ENCODE results near the gene FAS. TPM values are rescaled to one million over a fixed set of nuclear protein-coding genes. Genes with fewer than 3 reads are reported as not detected.

The FAS gene
- total RNA-seq, 5 donors from 2014 or later (not counting 1 experiment from before 2014, with no cell fraction given): 18.4 to 32.6 (median 28.0) TPM

- Mint-ChIP-seq H3K4me1 (peaks cover 22 to 30% (median 24%) of the 10 kb centered on the region in 3 donors), H3K27ac (no peak overlapping the region), H3K27me3 (no peaks in the 10 kb centered on the region), H3K4me3 (no peak overlapping the region), H3K9me3 (no peaks in the 10 kb centered on the region), H3K36me3 (no peaks in the 10 kb centered on the region)
- Histone ChIP-seq H3K27ac (ENCODE audit: low read length) (no peak overlapping the region), H3K36me3 (ENCODE audit: control insufficient read depth in 2 of 2, extremely low read depth in 1 of 2, insufficient read depth in 1 of 2, low read length in 1 of 2) (no peaks in the 10 kb centered on the region), H3K9me3 (no peaks in the 10 kb centered on the region), H3K4me3 (ENCODE audit: control insufficient read depth in 1 of 2, extremely low read depth in 1 of 2, low read length in 1 of 2) (no peak overlapping the region), H3K27me3 (replicated peaks in 1 of 2; ENCODE audit: control insufficient read depth in 2 of 2, extremely low read depth in 1 of 2, insufficient read depth in 2 of 2, low read length in 1 of 2) (no peaks in the 10 kb centered on the region), H3K4me1 (ENCODE audit: control insufficient read depth in 1 of 2, extremely low read depth in 1 of 2, insufficient read depth in 2 of 2, low read length in 2 of 2) (peaks cover 3 to 16% of the 10 kb centered on the region in 2 experiments)
- POLR2A ChIA-PET: interaction anchor here in 1 of 2 donors (0.7 kb wide), 1 partner anchor 28 kb away, joined by 3 read pairs; no protein-coding TSS in a partner anchor
- no peak for ATAC-seq (replicated peaks in 1 of 4)
- no peak for DNase-seq
- 100% methylated on average over 1 of the region's 3 CpGs for WGBS (ENCODE audit: insufficient coverage)
- CTCF ChIA-PET: interaction anchor here in 1 of 2 donors (0.6 to 0.8 kb wide), 3 partner anchors 11 to 31 kb away, joined by 3 to 5 read pairs (median 3); no protein-coding TSS in a partner anchor
Observed at GRCh38 chr10:88964869-88965415, 25.7 kb upstream of the FAS start.

DNA sequence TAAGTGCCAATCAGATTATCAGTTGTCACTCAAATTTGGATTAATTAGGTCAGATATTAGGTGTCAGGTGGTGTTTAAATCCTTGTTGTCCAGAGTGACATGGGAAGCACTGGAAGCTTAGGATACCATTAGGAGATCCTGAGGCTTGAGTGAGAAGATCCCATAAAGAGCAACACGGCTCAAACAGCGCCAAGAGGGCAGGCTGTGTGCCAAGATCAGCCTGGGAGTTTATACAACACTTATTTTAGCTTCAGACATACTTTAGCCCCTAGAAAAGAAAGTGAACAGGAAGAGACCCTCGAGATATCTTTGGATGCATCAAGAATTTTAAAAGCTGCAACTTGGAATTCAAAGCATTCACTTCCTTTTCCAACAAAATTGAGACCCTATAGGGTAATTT lies 23.8 kb upstream of the FAS start:
- ChIA-PET POLR2A (no interaction called here), CTCF (no interaction called here)
- DNase-seq: no peak
- no peak overlapping the region for H3K4me3 Mint-ChIP-seq
- H3K4me1 Mint-ChIP-seq: peaks cover 11 to 14% (median 12%) of the 10 kb centered on the region in 3 donors
- H3K27me3 Mint-ChIP-seq: no peaks in the 10 kb centered on the region
- no peak overlapping the region for H3K27ac Mint-ChIP-seq
- no peaks in the 10 kb centered on the region for H3K36me3 ChIP-seq (ENCODE audit: control insufficient read depth in 2 of 2, extremely low read depth in 1 of 2, insufficient read depth in 1 of 2, low read length in 1 of 2)
- H3K27me3 ChIP-seq (replicated peaks in 1 of 2; ENCODE audit: control insufficient read depth in 2 of 2, extremely low read depth in 1 of 2, insufficient read depth in 2 of 2, low read length in 1 of 2): no peaks in the 10 kb centered on the region
- no peaks in the 10 kb centered on the region for H3K9me3 ChIP-seq
- no peak overlapping the region for H3K4me3 ChIP-seq (ENCODE audit: control insufficient read depth in 1 of 2, extremely low read depth in 1 of 2, low read length in 1 of 2)
- no peaks in the 10 kb centered on the region for H3K9me3 Mint-ChIP-seq
- H3K36me3 Mint-ChIP-seq: no peaks in the 10 kb centered on the region
- H3K4me1 ChIP-seq (ENCODE audit: control insufficient read depth in 1 of 2, extremely low read depth in 1 of 2, insufficient read depth in 2 of 2, low read length in 2 of 2): peaks cover 3 to 12% of the 10 kb centered on the region in 2 experiments
- no peak for ATAC-seq (replicated peaks in 1 of 4)
- WGBS (ENCODE audit: insufficient coverage): 100% methylated on average over 2 of the region's 3 CpGs
- no peak overlapping the region for H3K27ac ChIP-seq (ENCODE audit: low read length)

DNA sequence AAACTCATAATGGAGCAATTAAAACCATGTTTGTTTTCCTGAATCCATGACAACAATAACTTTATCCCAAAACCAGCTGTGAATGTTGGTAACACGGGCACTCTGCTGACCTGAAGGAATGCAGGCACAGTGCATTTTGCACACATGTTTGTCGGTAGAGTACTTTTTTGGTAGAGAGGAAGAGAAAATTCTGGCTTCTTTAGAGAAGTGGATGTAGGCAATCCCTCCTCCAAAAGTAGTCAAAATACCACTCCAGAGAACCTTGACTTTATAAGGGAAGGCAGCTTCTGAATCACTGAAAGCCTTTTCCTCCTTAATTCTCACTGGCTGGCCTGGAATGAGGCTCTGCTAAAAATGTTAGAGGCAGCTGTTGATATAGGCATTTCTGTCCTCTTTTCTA lies 22.2 kb upstream of the FAS start:
- H3K36me3 Mint-ChIP-seq: no peaks in the 10 kb centered on the region
- Histone ChIP-seq H3K27me3 (replicated peaks in 1 of 2; ENCODE audit: control insufficient read depth in 2 of 2, extremely low read depth in 1 of 2, insufficient read depth in 2 of 2, low read length in 1 of 2) (no peaks in the 10 kb centered on the region), H3K4me3 (ENCODE audit: control insufficient read depth in 1 of 2, extremely low read depth in 1 of 2, low read length in 1 of 2) (no peak overlapping the region), H3K4me1 (ENCODE audit: control insufficient read depth in 1 of 2, extremely low read depth in 1 of 2, insufficient read depth in 2 of 2, low read length in 2 of 2) (no peaks in the 10 kb centered on the region), H3K36me3 (ENCODE audit: control insufficient read depth in 2 of 2, extremely low read depth in 1 of 2, insufficient read depth in 1 of 2, low read length in 1 of 2) (no peaks in the 10 kb centered on the region), H3K9me3 (no peaks in the 10 kb centered on the region), H3K27ac (ENCODE audit: low read length) (no peak overlapping the region)
- H3K9me3 Mint-ChIP-seq: no peaks in the 10 kb centered on the region
- no peaks in the 10 kb centered on the region for H3K27me3 Mint-ChIP-seq
- DNase-seq (no peak), ATAC-seq (replicated peaks in 1 of 4) (no peak)
- no CpG with 5 or more reads among the region's 2 CpGs for WGBS (ENCODE audit: insufficient coverage)
- peaks cover 0 to 3% (median 0%) of the 10 kb centered on the region in 3 donors for H3K4me1 Mint-ChIP-seq
- ChIA-PET CTCF (no interaction called here), POLR2A (no interaction called here)
- H3K4me3 Mint-ChIP-seq: no peak overlapping the region
- H3K27ac Mint-ChIP-seq: no peak overlapping the region

DNA sequence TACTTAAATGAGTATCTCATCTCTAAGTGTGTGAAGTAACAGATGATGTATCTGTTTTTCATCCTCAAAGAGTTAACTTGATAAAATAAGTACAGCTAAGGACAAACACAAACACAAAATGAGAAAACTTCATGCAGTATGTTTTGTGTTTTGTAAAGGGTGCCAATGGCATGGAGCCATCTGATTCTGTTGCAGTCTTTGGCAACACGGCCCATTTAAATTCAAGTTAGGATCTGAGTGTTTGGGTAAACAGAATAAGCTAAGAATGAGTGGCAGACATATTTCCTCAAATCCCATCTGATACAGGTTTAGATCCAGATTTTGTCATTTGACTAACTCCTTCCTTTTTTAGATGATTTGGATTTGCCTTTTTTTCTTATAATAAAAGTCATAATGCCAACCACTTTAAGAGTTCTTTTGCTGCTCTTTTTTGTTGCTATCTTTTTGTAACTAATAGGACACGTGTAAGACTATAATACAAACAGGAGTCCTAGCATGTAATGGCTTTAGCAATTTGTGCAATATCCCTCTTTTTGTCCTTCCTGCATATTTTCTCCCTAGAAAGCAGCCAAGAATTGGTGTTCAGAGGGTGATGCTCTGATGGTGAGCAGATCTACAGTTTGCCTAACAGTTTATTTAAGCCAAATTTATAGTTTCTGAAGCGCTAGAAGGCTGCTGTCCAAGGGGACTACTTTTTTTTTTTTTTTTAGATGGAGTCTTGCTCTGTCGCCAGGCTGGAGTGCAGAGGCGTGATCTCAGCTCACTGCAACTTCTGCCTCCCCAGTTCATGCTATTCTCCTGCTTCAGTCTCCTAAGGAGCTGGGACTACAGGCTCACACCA lies 19.2 kb upstream of the FAS start:
- ATAC-seq (replicated peaks in 1 of 4): no peak
- Histone ChIP-seq H3K27ac (ENCODE audit: low read length) (no peak overlapping the region), H3K4me1 (ENCODE audit: control insufficient read depth in 1 of 2, extremely low read depth in 1 of 2, insufficient read depth in 2 of 2, low read length in 2 of 2) (peaks cover 8 to 10% of the 10 kb centered on the region in 2 experiments), H3K4me3 (ENCODE audit: control insufficient read depth in 1 of 2, extremely low read depth in 1 of 2, low read length in 1 of 2) (no peak overlapping the region), H3K36me3 (ENCODE audit: control insufficient read depth in 2 of 2, extremely low read depth in 1 of 2, insufficient read depth in 1 of 2, low read length in 1 of 2) (no peaks in the 10 kb centered on the region), H3K27me3 (replicated peaks in 1 of 2; ENCODE audit: control insufficient read depth in 2 of 2, extremely low read depth in 1 of 2, insufficient read depth in 2 of 2, low read length in 1 of 2) (no peaks in the 10 kb centered on the region), H3K9me3 (no peaks in the 10 kb centered on the region)
- Mint-ChIP-seq H3K27me3 (no peaks in the 10 kb centered on the region), H3K36me3 (no peaks in the 10 kb centered on the region), H3K4me3 (no peak overlapping the region), H3K27ac (no peak overlapping the region), H3K9me3 (no peaks in the 10 kb centered on the region), H3K4me1 (peaks cover 15 to 19% (median 17%) of the 10 kb centered on the region in 3 donors)
- 100% methylated on average over 2 of the region's 5 CpGs for whole genome bisulfite sequencing (ENCODE audit: insufficient coverage)
- ChIA-PET POLR2A (no interaction called here), CTCF (interaction anchor here (0.5 to 1.2 kb wide), 2 partner anchors 38 to 161 kb away, joined by 5 read pairs; no protein-coding TSS in a partner anchor)
- DNase-seq: no peak

- no peaks in the 10 kb centered on the region for H3K36me3 Mint-ChIP-seq
- H3K9me3 Mint-ChIP-seq: no peaks in the 10 kb centered on the region
- ChIA-PET POLR2A (no interaction called here), CTCF (interaction anchor here (0.6 to 1.1 kb wide), 4 partner anchors 11 to 1155 kb away, joined by 3 to 6 read pairs (median 4); partner anchors contain the start of gene FAS (in 1 of the 2))
- H3K4me1 ChIP-seq (ENCODE audit: control insufficient read depth in 1 of 2, extremely low read depth in 1 of 2, insufficient read depth in 2 of 2, low read length in 2 of 2): peaks cover 8 to 10% of the 10 kb centered on the region in 2 experiments
- no CpG with 5 or more reads among the region's 3 CpGs for WGBS (ENCODE audit: insufficient coverage)
- H3K27ac Mint-ChIP-seq: no peak overlapping the region
- peaks cover 15 to 19% (median 17%) of the 10 kb centered on the region in 3 donors for H3K4me1 Mint-ChIP-seq
- no peak for ATAC-seq (replicated peaks in 1 of 4)
- no peaks in the 10 kb centered on the region for H3K27me3 Mint-ChIP-seq
- no peaks in the 10 kb centered on the region for H3K36me3 ChIP-seq (ENCODE audit: control insufficient read depth in 2 of 2, extremely low read depth in 1 of 2, insufficient read depth in 1 of 2, low read length in 1 of 2)
- no peak for DNase-seq
- H3K27ac ChIP-seq (ENCODE audit: low read length): no peak overlapping the region
- no peak overlapping the region for H3K4me3 ChIP-seq (ENCODE audit: control insufficient read depth in 1 of 2, extremely low read depth in 1 of 2, low read length in 1 of 2)
- no peaks in the 10 kb centered on the region for H3K9me3 ChIP-seq
- H3K27me3 ChIP-seq (replicated peaks in 1 of 2; ENCODE audit: control insufficient read depth in 2 of 2, extremely low read depth in 1 of 2, insufficient read depth in 2 of 2, low read length in 1 of 2): no peaks in the 10 kb centered on the region
- H3K4me3 Mint-ChIP-seq: peak overlapping the region in 1 of 3 donors; percentile 76
Observed at GRCh38 chr10:88974012-88974411, 16.6 kb upstream of the FAS start.

Data from T-cell (primary cell).